ENCODE results near the gene THRB. TPM values are rescaled to one million over a fixed set of nuclear protein-coding genes. Genes with fewer than 3 reads are reported as not detected.

THRB gene
- polyA plus RNA-seq, 2 of the 4 experiments (the other 2 are of a cell fraction) = 2.0 to 2.3 TPM

DNA sequence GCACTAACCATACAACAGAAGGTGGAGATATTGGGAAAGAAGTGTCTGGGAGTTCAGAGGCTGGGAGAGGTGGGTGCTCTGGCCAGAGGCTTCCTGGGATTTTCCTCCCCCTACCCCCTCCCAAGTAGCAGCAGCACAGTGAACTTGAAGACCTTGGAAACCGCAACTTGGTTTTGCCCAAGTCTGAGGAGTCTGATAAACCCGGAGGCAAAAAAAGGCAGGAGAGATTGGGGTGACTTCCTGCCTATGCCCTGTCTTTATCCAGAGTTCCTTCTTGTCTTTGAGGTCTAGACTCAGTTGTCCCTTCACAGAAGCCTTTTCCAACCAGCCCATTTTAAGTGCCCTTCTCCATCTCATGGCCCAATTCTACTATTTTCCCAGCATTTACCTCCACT is 25.4 kb upstream of the THRB start:
- ATAC-seq = no peak
- TF ChIP-seq NFE2L2 (conservative IDR thresholded peaks at IDR 0.05; ENCODE audit: low read length) (no peak), JUN (IDR thresholded peaks at IDR 0.05) (no peak), CHD2 (IDR thresholded peaks at IDR 0.05; ENCODE audit: low read length, partially characterized antibody) (no peak), CBX2 (IDR thresholded peaks at IDR 0.05; ENCODE audit: borderline replicate concordance, low read depth) (no peak), NR3C1 (IDR thresholded peaks at IDR 0.05) (no peak), HDAC2 (IDR thresholded peaks at IDR 0.05) (no peak), NPAS2 (CRISPR knock-in tag; IDR thresholded peaks at IDR 0.05; ENCODE audit: borderline replicate concordance) (no peak), MAZ (IDR thresholded peaks at IDR 0.05; ENCODE audit: borderline replicate concordance, low read depth, low read length) (no peak)
- CTCF ChIA-PET = interaction anchor here (1.6 to 2.0 kb wide), 2 partner anchors 18 to 24 kb away, joined by 4 to 9 read pairs; no protein-coding TSS in a partner anchor
- 84% methylated on average over 2 of the region's 2 CpGs for WGBS (ENCODE audit: missing lambda C conversion rate)
- Histone ChIP-seq H3K9me3 (no peaks in the 10 kb centered on the region), H3K27ac (no peak overlapping the region), H3K4me2 (no peak overlapping the region), H3K4me1 (peaks cover 20% of the 10 kb centered on the region), H3K4me3 (no peak overlapping the region)
- POLR2A ChIA-PET = no interaction called here
- DNase-seq (ENCODE audit: low read depth in 1 of 2, low spot score in 1 of 2) = no peak
- no peak for FAIRE-seq

DNA sequence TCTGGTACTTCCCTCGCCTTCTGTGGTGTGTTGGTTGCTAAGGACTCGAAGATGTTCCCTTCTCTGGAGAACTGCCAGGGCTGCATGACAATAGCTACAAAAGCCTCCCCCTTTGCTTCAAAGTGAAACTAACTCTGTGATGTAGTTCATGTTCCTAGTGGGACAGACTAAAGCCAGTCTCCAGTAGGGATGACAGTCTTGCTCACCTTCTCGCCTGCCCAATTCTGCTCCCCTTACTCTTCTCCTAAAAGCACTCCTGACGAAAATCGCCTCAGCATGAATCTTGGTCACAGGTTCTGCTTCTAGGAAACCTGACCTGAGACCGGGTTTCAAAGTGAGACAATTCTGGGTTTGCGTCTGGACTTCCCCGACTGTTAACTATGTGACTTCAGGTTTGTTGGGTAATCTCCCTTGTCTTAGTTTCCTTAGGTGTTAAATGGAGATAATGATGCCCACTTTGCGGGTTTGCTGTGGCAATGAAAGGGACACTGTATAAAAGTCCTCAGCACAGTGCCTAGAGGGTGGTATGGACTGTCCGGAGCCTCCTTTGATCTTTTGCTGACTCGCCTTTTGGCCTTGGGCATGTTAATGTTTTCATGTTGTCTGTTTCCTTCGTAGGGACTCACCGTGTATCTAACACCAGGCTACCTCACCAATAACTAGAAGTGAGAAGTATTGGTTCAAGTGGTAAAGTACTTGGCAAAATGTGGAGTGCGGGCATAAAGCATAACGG is 24.9 kb upstream of the THRB start:
- CTCF ChIA-PET = no interaction called here
- ATAC-seq = no peak
- H3K4me2 ChIP-seq = no peak overlapping the region
- peak; percentile 3 for TF ChIP-seq MAFK (IDR thresholded peaks at IDR 0.05; ENCODE audit: partially characterized antibody)
- TF ChIP-seq, protein P1, sequence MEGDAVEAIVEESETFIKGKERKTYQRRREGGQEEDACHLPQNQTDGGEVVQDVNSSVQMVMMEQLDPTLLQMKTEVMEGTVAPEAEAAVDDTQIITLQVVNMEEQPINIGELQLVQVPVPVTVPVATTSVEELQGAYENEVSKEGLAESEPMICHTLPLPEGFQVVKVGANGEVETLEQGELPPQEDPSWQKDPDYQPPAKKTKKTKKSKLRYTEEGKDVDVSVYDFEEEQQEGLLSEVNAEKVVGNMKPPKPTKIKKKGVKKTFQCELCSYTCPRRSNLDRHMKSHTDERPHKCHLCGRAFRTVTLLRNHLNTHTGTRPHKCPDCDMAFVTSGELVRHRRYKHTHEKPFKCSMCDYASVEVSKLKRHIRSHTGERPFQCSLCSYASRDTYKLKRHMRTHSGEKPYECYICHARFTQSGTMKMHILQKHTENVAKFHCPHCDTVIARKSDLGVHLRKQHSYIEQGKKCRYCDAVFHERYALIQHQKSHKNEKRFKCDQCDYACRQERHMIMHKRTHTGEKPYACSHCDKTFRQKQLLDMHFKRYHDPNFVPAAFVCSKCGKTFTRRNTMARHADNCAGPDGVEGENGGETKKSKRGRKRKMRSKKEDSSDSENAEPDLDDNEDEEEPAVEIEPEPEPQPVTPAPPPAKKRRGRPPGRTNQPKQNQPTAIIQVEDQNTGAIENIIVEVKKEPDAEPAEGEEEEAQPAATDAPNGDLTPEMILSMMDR (IDR thresholded peaks at IDR 0.05) = no peak
- H3K27ac ChIP-seq = no peak overlapping the region
- H3K4me3 ChIP-seq = no peak overlapping the region
- peaks cover 20% of the 10 kb centered on the region for H3K4me1 ChIP-seq
- 75% methylated on average over 15 of the region's 15 CpGs for WGBS (ENCODE audit: missing lambda C conversion rate)
- no peaks in the 10 kb centered on the region for H3K9me3 ChIP-seq
- no peak for DNase-seq (ENCODE audit: low read depth in 1 of 2, low spot score in 1 of 2)
- POLR2A ChIA-PET = no interaction called here
- no peak for FAIRE-seq

DNA sequence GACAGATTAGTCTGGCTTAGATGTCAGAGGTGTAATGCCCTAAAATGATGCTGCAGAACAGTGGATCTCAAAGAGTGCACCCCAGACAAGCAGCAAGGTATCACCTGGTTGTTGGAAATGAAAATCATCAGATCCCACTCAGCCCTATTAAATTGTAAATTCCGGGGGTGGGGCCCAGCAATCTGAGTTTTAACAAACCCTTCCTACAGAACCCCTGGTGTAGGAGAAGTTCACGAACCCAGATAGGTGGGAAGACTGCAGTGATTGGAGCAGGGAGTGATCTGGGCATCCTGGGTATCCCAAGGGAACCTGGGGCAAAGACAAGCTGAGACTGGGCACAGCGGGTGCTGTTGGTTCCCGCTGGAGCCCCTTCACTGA is 24.3 kb upstream of the THRB start:
- ChIA-PET POLR2A (no interaction called here), CTCF (no interaction called here)
- no peak overlapping the region for H3K27ac ChIP-seq
- FAIRE-seq (no peak), ATAC-seq (no peak), DNase-seq (ENCODE audit: low read depth in 1 of 2, low spot score in 1 of 2) (no peak)
- peaks cover 17% of the 10 kb centered on the region for H3K4me1 ChIP-seq
- TF ChIP-seq HDAC2 (IDR thresholded peaks at IDR 0.05) (no peak), TP53 (CRISPR knock-in tag; IDR thresholded peaks at IDR 0.05) (no peak), RFX5 (IDR thresholded peaks at IDR 0.05) (no peak), SREBF2 (IDR thresholded peaks at IDR 0.05) (no peak), POLR2A (IDR thresholded peaks at IDR 0.05; ENCODE audit: low read length) (no peak), MAFK (IDR thresholded peaks at IDR 0.05; ENCODE audit: partially characterized antibody) (no peak), MAZ (IDR thresholded peaks at IDR 0.05; ENCODE audit: borderline replicate concordance, low read depth, low read length) (no peak), EHF (CRISPR knock-in tag; IDR thresholded peaks at IDR 0.05) (no peak), KDM5A (IDR thresholded peaks at IDR 0.05) (no peak), RAD21 (conservative IDR thresholded peaks at IDR 0.05 in 1 of 2, IDR thresholded peaks at IDR 0.05 in 1 of 2) (no peak), HOXA7 (CRISPR knock-in tag; IDR thresholded peaks at IDR 0.05) (no peak), CBX2 (IDR thresholded peaks at IDR 0.05; ENCODE audit: borderline replicate concordance, low read depth) (no peak), NFE2L2 (conservative IDR thresholded peaks at IDR 0.05; ENCODE audit: low read length) (no peak)
- TF ChIP-seq, protein P2, sequence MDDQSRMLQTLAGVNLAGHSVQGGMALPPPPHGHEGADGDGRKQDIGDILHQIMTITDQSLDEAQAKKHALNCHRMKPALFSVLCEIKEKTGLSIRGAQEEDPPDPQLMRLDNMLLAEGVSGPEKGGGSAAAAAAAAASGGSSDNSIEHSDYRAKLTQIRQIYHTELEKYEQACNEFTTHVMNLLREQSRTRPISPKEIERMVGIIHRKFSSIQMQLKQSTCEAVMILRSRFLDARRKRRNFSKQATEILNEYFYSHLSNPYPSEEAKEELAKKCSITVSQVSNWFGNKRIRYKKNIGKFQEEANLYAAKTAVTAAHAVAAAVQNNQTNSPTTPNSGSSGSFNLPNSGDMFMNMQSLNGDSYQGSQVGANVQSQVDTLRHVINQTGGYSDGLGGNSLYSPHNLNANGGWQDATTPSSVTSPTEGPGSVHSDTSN (IDR thresholded peaks at IDR 0.05) = no peak
- TF ChIP-seq, protein P3, sequence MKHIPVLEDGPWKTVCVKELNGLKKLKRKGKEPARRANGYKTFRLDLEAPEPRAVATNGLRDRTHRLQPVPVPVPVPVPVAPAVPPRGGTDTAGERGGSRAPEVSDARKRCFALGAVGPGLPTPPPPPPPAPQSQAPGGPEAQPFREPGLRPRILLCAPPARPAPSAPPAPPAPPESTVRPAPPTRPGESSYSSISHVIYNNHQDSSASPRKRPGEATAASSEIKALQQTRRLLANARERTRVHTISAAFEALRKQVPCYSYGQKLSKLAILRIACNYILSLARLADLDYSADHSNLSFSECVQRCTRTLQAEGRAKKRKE (CRISPR knock-in tag; IDR thresholded peaks at IDR 0.05; ENCODE audit: low read depth) = no peak
- no peak overlapping the region for H3K4me3 ChIP-seq
- WGBS (ENCODE audit: missing lambda C conversion rate) = 61% methylated on average over 4 of the region's 4 CpGs
- H3K4me2 ChIP-seq = no peak overlapping the region
- H3K9me3 ChIP-seq = no peaks in the 10 kb centered on the region
